Skin epidermis (tissue), 12 donors: Measurements from ENCODE around the gene ZNF185.

ENCODE experiments used
- H3K27ac ChIP-seq, 21 experiments: fragments of 200-600 bp; sonication (generic) in 11 of 21; one replicate each; pipeline ENCODE4 v1.5.0; 2020; ENCODE audit warnings: mild to moderate bottlenecking in 3 of 21, inconsistent platforms in 2 of 21, moderate library complexity in 2 of 21
- H3K4me3 ChIP-seq, 7 experiments: fragments of 200-600 bp; sonication (generic) in 2 of 7; one replicate each; pipeline ENCODE4 v1.5.0; 2020; ENCODE audit warnings: inconsistent platforms in 2 of 7, mild to moderate bottlenecking in 2 of 7, moderate library complexity in 1 of 7

The ZNF185 gene

GRCh38 chrX:152897222-152898131 lies at the start of gene ZNF185:
Gene ZNF185 (plus strand): TSS chrX:152898067. CDS start chrX:152914490, 16,423 bp downstream.
- H3K27ac ChIP-seq, result peak within 1 kb of the TSS in 11 of 21 experiments; percentile 1 to 73 (median 44)
- peak within 1 kb of the TSS; percentile 6 to 35 (median 24) for H3K4me3 ChIP-seq

GRCh38 chrX:152850465-152850864 lies 47.4 kb upstream of the ZNF185 start:
- no peak overlapping the region for H3K27ac ChIP-seq
- H3K4me3 ChIP-seq, result no peak overlapping the region

GRCh38 chrX:152853986-152854385 lies 43.9 kb upstream of the ZNF185 start:
- no peak overlapping the region for H3K27ac ChIP-seq
- H3K4me3 ChIP-seq, result no peak overlapping the region

GRCh38 chrX:152861116-152861515 lies 36.8 kb upstream of the ZNF185 start:
- Histone ChIP-seq H3K4me3 (no peak overlapping the region), H3K27ac (no peak overlapping the region)

- Histone ChIP-seq H3K4me3 (no peak overlapping the region), H3K27ac (no peak overlapping the region)
Observed at GRCh38 chrX:152861826-152862225, 36.0 kb upstream of the ZNF185 start.

- Histone ChIP-seq H3K27ac (no peak overlapping the region), H3K4me3 (no peak overlapping the region)
Observed at GRCh38 chrX:152865232-152865920, 32.5 kb upstream of the ZNF185 start.

- no peak overlapping the region for H3K27ac ChIP-seq
- H3K4me3 ChIP-seq, result no peak overlapping the region
Observed at GRCh38 chrX:152866386-152866785, 31.5 kb upstream of the ZNF185 start.

GRCh38 chrX:152869972-152870371 lies 27.9 kb upstream of the ZNF185 start:
- Histone ChIP-seq H3K27ac (no peak overlapping the region), H3K4me3 (no peak overlapping the region)

- H3K4me3 ChIP-seq, result no peak overlapping the region
Observed at GRCh38 chrX:152871260-152871659, 26.6 kb upstream of the ZNF185 start.

GRCh38 chrX:152872522-152872921 lies 25.3 kb upstream of the ZNF185 start:
- Histone ChIP-seq H3K27ac (no peak overlapping the region), H3K4me3 (no peak overlapping the region)

More at GRCh38 chrX:152871260-152871659, 26.6 kb upstream of the ZNF185 start:
- H3K27ac ChIP-seq, result no peak overlapping the region

GRCh38 chrX:152873361-152873760 lies 24.5 kb upstream of the ZNF185 start:
- no peak overlapping the region for H3K4me3 ChIP-seq
- no peak overlapping the region for H3K27ac ChIP-seq

- peak overlapping the region in 7 of 21 experiments; percentile 3 to 60 (median 44) for H3K27ac ChIP-seq
- H3K4me3 ChIP-seq, result no peak overlapping the region
Observed at GRCh38 chrX:152876931-152877840, 20.7 kb upstream of the ZNF185 start.

- no peak overlapping the region for H3K4me3 ChIP-seq
- peak overlapping the region in 8 of 21 experiments; percentile 6 to 59 (median 24) for H3K27ac ChIP-seq
Observed at GRCh38 chrX:152878976-152879755, 18.7 kb upstream of the ZNF185 start.

- no peak overlapping the region for H3K27ac ChIP-seq
- H3K4me3 ChIP-seq, result no peak overlapping the region
Observed at GRCh38 chrX:152881289-152881688, 16.6 kb upstream of the ZNF185 start.

- Histone ChIP-seq H3K27ac (no peak overlapping the region), H3K4me3 (no peak overlapping the region)
Observed at GRCh38 chrX:152884171-152884570, 13.7 kb upstream of the ZNF185 start.

- H3K4me3 ChIP-seq, result no peak overlapping the region
- no peak overlapping the region for H3K27ac ChIP-seq
Observed at GRCh38 chrX:152886716-152887115, 11.2 kb upstream of the ZNF185 start.

- Histone ChIP-seq H3K4me3 (no peak overlapping the region), H3K27ac (no peak overlapping the region)
Observed at GRCh38 chrX:152892499-152892898, 5.4 kb upstream of the ZNF185 start.

GRCh38 chrX:152892999-152893891 lies 4.6 kb upstream of the ZNF185 start:
- no peak overlapping the region for H3K4me3 ChIP-seq
- peak overlapping the region in 2 of 21 experiments; percentile 10 to 25 for H3K27ac ChIP-seq
